HuH-7.5 (cell line): Measurements from ENCODE around the gene RYR1.

ENCODE experiments used
- DNase-seq: peaks from one replicate; pipeline ENCODE4 v3.0.0; 2011; ENCODE audit warnings: low spot score

Gene RYR1

DNA sequence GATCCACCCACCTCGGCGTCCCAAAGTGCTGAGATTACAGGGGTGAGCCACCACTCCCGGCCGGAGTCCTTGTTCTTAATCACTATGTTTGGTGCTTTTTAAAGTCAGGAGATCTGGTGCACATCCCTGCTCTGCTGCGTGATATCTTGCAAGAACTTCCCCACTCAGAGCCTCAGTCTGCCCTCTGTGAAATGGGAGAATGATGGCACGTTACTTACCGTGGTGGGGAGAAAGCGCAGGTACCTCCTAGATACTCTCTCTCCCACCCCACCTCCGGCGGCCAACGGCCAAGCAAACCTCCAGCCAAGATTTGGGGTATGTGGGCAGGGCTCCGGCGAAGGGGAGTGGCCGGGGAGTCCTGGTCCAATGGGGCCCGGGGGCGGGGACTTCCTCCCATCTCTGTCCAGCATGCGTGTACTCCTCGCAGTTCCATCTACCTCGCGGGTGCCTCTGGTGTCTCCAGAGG lies at the start of gene RYR1:
Gene RYR1, plus strand, starts transcription at position 424 of the 466 bp plus-strand sequence. CDS start 139 bp downstream, outside the sequence.
- DNase-seq = no peak

- DNase-seq = no peak
Measured at GRCh38 chr19:38383743-38384142, 49.7 kb upstream of the RYR1 start.

DNA sequence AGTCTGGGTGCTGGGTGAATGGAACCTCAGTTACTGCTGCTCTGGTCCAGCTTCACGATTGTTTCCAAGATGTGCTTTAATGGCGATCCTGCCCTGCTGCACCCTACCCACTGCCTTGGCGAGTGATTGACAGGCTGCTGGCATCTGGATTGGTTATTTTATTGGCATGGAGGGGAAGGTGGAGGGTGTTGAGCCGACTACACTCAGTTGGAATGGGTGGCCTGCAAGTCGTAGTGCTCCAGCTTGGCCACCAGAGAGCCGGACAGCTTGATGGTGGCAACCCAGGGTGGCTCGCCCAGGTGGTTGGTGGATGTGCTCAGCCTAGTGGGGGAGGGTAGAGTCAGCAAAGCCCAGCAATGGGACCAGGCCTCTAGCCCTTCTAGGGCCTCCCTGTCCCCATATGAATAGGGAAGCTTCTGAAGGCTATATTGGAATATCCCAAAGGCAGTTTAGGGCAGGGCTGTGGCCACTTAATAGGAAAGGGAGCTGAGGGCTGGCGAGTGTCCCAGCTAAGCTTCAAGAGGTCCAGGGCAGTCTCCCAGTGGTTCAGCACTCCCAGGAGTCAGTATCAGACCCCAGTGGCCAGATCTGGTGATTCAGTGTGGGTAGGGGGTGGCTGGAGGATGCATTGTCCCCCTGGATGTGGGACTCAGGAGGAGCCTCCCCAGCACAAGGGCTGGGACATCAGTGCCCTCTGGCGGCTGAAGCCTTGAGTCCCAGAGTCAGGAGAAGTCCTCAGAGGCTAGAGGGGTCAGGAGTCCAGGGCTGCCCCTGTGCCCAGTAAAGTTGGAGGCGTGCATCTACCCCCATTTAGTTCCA lies 49.1 kb upstream of the RYR1 start:
- peak; percentile 59 for DNase-seq

GRCh38 chr19:38385057-38385803 lies 48.3 kb upstream of the RYR1 start:
- no peak for DNase-seq

DNA sequence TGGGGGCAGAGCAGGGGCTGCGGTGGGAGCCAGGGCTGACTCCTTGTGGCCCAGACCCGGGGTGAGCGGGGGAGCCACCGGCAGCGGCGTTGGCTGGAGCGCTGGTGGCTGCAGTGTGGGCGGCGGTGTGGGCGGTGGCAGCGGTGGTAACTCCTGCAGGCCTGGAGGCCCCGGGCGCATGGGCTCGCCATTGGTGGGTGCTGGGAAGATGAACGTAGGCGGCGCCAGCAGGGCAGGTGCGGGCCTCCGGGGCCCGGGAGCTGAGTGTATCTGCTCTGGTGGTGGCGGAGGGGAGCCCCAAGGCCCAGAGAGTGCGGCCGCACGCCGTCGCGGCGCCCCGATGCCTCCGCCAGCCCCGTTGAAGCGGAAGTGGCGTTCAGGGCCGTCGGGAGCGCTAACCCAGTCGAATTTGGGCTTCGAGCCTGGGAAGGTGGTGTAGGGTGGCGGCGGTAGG lies 47.7 kb upstream of the RYR1 start:
- DNase-seq = no peak

GRCh38 chr19:38386300-38386970 lies 47.1 kb upstream of the RYR1 start:
- no peak for DNase-seq

- DNase-seq = no peak
Measured at GRCh38 chr19:38386971-38387549, 46.4 kb upstream of the RYR1 start.

DNA sequence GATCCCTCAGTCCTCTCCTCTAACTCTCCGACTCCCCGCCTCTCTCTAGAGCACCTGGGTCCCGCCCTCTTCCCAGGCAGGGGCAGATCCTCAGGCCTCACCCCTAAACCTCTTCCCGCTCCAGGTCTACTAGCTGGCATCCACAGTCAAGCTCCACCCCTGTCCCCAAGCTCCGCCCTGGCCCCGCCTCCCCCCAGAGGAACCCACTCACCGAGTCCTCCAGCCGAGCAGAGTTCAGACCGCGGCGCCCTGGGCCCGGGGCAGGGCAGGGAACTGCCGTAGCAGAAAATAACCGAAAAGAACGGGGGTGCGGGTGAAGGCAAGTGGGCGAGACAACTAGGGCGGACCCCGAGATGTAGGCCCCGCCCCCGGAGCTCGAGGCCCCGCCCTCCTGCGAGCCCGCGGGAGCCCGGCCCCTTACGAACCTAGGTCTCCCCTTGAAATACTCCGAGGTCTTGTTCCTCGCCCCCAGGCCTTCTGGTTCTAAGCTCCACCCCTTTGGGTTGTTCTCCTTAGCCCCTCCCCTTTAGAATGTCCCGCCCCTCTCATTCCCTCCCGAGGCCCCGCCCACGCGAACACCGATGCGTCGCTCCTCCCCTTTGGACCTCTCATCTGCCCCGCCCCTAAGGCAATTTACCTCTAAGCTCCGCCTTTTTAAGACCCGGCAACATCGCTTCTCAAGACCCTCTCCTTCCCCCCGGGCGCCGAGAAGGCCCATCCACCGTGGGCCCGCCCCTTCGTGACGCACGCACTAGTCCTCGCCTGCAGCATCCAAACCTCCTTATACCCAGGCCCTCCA lies 45.7 kb upstream of the RYR1 start, which contains the start of gene GGN:
Gene GGN, minus strand, starts transcription at position 485 of the 799 bp plus-strand sequence. CDS start 773 bp downstream, outside the sequence.
- peak; percentile 98 for DNase-seq

DNA sequence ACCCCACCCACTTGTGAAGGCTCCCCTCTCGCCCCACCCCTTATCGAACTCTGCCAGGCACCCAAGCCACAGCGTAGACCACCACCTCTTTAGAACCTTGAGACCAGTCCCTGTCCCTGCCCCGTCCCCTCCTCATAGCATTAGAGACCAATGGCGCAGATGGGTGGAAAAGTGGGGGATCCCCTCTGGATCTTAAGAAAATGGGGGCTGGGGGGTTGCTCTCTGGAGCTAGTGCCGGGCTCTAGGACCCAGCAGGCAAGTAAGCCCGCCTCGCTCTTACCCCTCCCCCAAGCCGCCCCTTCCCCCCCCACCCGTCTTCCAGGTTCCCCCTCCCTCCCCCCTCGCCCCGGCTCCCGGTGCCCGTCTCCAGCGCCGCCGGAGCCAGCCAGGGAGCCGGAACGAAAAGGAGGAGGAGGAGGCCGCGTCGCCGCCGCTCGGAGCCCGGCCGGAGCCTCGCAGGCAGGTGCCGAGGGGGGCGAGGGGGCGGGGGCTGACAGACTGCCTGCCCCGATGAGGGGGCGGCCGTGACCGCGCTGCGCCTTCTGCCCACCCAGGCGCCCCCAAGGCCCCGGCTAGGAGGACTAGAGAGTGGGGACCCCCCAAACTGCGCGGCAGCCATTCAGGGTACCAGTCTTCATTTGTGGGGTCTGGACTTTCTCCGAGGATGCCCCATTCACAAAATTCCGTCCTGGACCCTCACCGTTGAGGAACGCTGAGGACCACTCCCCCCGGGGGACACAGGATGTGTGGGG lies 45.0 kb upstream of the RYR1 start, which contains the start of gene SPRED3:
Gene SPRED3, plus strand, starts transcription at position 349 of the 752 bp plus-strand sequence. CDS start 1,606 bp downstream, outside the sequence.
- DNase-seq = peak; percentile 64

DNA sequence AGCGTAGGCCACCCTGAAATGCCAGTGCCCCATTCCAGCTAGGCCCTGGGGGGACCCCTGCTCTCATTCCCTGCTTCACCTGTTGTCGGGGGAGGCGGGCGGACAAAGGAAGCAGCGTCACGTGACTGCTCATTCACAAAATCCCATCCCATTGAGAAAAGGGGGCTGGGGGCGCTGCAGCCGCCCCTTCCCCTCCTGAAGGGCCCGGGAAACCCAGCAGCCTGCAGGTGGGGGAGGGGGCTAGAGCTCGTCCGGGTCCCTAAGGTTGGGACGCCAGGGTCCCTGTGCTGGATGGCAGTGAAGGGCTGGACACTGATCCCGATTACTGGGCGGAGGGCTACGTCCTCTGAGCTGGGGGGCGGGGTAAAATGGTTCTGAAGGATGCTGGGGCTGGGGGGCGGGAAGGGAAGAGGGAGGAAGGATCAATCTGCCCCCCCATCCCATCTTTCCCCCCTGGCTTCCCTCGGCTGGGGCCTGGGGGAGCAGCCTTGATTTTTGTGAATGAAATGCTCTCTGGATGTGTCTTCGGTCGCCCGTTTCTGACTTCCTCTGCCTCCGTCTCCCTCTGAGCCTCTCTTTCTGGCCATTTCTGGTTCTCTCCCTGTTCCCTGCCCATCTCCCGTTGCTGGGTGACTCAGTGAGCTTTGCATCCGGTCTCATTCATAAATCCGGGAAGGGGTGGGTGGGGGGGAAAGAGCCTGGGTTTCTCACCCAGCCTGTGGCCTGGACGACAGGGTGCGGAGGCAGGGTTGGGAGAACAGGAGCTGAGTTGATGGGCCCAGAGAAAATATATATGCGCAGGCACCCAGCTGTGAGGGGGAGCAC lies 44.2 kb upstream of the RYR1 start:
- no peak for DNase-seq

DNA sequence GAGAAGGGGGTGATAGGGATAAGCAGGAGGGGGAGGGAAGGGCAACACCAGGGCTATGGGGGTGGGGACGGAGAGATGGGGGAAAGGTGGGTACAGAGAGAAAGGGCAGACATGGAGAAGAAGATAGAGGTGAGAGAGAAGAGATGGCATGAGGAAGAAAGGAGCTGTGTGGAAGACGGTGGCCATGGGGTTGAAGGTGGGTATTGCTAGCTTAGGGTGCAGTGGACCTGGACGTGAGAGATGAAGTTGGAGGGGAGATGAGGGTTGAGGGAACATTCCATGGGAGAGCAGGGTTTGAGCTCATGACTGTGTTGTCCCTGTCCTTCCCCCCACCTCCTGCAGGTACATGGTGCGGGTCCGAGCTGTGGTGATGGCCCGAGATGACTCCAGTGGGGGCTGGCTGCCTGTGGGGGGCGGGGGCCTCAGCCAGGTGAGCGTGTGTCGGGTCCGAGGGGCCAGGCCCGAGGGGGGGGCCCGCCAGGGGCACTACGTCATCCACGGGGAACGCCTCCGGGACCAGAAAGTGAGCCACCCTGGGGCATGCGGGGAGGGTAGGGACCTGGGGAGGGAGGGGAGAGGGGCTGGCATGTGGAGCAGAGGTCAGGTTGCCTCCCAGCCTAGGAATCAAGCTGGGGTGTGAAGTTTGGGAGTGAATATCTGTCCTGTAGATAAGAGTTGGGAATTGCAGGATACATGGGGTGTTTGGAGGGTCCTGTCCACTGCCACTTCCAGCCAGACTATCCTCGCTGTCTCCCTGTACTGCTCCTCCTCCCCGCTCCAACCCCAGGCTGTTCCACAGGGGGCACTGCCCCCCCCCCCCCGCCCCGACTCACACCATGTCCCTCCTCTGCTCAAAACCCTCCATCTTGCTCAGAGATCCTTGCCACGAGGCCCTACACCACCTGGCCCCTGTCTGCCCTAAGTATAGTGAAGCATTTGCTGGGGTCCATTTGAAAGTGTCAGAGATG lies 43.2 kb upstream of the RYR1 start:
- DNase-seq = peak; percentile 46

GRCh38 chr19:38391911-38392464 lies 41.5 kb upstream of the RYR1 start:
- no peak for DNase-seq

DNA sequence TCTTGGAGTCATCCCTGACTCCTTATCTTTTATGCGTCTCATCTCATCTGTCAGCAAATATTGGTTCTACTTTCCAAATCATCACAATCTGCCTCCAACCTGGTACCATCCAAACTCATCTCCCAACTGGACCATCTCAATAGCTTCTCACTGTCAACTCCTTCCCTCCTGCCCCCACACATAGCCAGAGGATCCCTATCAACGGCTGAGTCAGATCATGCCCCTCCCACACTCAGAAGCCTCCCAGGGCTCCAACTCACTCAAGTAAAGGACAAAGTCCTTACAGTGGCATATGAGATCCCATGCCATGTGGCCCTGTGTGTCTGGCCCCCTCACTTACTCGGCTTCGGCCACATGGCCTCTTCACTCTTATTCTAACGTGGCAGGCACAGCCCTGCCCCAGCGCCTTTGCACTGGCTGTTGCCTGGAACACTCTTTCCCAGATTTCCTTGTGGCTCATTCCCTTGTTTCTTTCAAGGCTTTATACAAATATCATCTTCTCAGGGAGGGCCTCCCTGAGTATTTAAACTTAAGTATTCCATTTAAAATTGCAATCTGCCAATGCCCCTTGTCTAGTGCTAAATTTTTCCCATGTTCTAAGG lies 40.7 kb upstream of the RYR1 start:
- DNase-seq = peak; percentile 64

DNA sequence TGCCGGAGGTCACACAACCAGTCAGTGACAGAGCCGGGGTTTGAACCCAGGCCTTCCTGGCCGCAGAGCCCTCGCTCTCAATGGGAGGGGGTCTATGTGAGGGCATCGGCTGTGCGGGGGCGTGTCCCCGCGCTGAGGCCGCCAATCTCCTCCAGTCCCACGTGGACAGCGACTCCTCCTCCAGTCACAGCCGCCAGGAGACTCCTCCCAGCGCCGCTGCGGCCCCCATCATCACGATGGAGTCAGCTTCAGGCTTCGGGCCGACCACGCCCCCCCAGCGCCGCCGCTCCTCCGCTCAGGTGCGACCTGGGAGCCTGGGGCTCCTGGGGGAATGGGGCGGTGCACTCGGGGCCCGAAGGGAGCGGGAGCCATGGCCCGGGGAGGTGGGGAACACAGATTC lies 39.0 kb upstream of the RYR1 start:
- no peak for DNase-seq

- no peak for DNase-seq
Measured at GRCh38 chr19:38395381-38396114, 37.9 kb upstream of the RYR1 start.

- no peak for DNase-seq
Measured at GRCh38 chr19:38399081-38399480, 34.4 kb upstream of the RYR1 start.

- no peak for DNase-seq
Measured at GRCh38 chr19:38399537-38399936, 34.0 kb upstream of the RYR1 start.
